ENCODE results near the gene GATM. TPM values are rescaled to one million over a fixed set of nuclear protein-coding genes. Genes with fewer than 3 reads are reported as not detected.

GATM gene
- total and polyA plus RNA-seq, 2 donors (not counting 1 experiment from before 2014, with no cell fraction given), result 0.07 to 0.17 TPM

GRCh38 chr15:45362419-45362818 is 15.9 kb downstream of the GATM start:
- no peak overlapping the region for H3K4me2 ChIP-seq (ENCODE audit: extremely low read depth, insufficient read depth, low read length)
- no peaks in the 10 kb centered on the region for H3K27me3 ChIP-seq (ENCODE audit: control insufficient read depth, insufficient read depth, low read length)
- H3K36me3 ChIP-seq (ENCODE audit: control insufficient read depth, insufficient read depth, low read length), result no peaks in the 10 kb centered on the region
- no peaks in the 10 kb centered on the region for H3K9me3 ChIP-seq (ENCODE audit: control insufficient read depth, insufficient read depth, low read depth, low read length)
- TF ChIP-seq CTCF (conservative IDR thresholded peaks at IDR 0.05 in 1 of 2, IDR thresholded peaks at IDR 0.05 in 1 of 2; ENCODE audit: low read depth in 1 of 2, low read length in 2 of 2) (no peak), EZH2 (IDR thresholded peaks at IDR 0.05; ENCODE audit: low read length, missing control alignments) (no peak)
- H3K4me1 ChIP-seq (ENCODE audit: control insufficient read depth, extremely low read depth, insufficient read depth, low read length), result no peaks in the 10 kb centered on the region
- H3K4me3 ChIP-seq (replicated peaks in 1 of 4; ENCODE audit: control extremely low read depth in 1 of 4, insufficient read depth in 1 of 4, low read depth in 3 of 4, low read length in 4 of 4), result no peak overlapping the region
- H2AFZ ChIP-seq (ENCODE audit: low read length), result no peak overlapping the region
- no peak for DNase-seq (ENCODE audit: low read depth in 2 of 2)
- no peaks in the 10 kb centered on the region for H4K20me1 ChIP-seq (ENCODE audit: control insufficient read depth, extremely low read depth, insufficient read depth, low read length)
- H3K27ac ChIP-seq (ENCODE audit: insufficient read depth, low read length), result no peak overlapping the region
- H3K79me2 ChIP-seq (ENCODE audit: control insufficient read depth, insufficient read depth, low read length), result no peaks in the 10 kb centered on the region
- H3K9ac ChIP-seq (ENCODE audit: insufficient read depth, low read length), result no peak overlapping the region

DNA sequence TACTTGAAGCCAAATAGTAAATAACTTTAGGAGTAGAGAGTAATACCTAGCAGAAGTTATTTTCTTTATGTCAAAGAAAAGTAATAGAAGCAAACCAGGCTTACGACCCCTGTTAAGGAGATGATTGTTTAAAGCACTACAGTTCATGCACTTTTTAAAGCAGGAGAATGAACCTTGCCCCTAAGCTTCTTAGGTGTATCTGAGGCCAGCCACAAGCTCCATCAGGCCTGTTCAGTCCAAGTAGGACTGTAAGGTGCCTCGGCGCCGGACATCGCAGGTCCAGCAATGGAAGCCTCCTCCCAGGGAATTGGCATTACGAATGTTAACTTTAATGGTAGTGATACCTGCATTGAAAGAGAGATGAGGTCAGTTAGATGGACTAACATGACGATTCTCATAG is 16.5 kb downstream of the GATM start:
- H2AFZ ChIP-seq (ENCODE audit: low read length), result no peak overlapping the region
- no peak for TF ChIP-seq CTCF (conservative IDR thresholded peaks at IDR 0.05 in 1 of 2, IDR thresholded peaks at IDR 0.05 in 1 of 2; ENCODE audit: low read depth in 1 of 2, low read length in 2 of 2)
- no peak for TF ChIP-seq EZH2 (IDR thresholded peaks at IDR 0.05; ENCODE audit: low read length, missing control alignments)
- no peak for DNase-seq (ENCODE audit: low read depth in 2 of 2)

GRCh38 chr15:45355860-45356259 is 22.5 kb downstream of the GATM start:
- no peak overlapping the region for H3K4me3 ChIP-seq (replicated peaks in 1 of 4; ENCODE audit: control extremely low read depth in 1 of 4, insufficient read depth in 1 of 4, low read depth in 3 of 4, low read length in 4 of 4)
- H3K9ac ChIP-seq (ENCODE audit: insufficient read depth, low read length), result no peak overlapping the region
- no peaks in the 10 kb centered on the region for H3K4me1 ChIP-seq (ENCODE audit: control insufficient read depth, extremely low read depth, insufficient read depth, low read length)
- H3K79me2 ChIP-seq (ENCODE audit: control insufficient read depth, insufficient read depth, low read length), result no peaks in the 10 kb centered on the region
- no peak overlapping the region for H3K27ac ChIP-seq (ENCODE audit: insufficient read depth, low read length)
- no peak for TF ChIP-seq CTCF (conservative IDR thresholded peaks at IDR 0.05 in 1 of 2, IDR thresholded peaks at IDR 0.05 in 1 of 2; ENCODE audit: low read depth in 1 of 2, low read length in 2 of 2)
- TF ChIP-seq EZH2 (IDR thresholded peaks at IDR 0.05; ENCODE audit: low read length, missing control alignments), result no peak
- no peaks in the 10 kb centered on the region for H3K27me3 ChIP-seq (ENCODE audit: control insufficient read depth, insufficient read depth, low read length)
- H2AFZ ChIP-seq (ENCODE audit: low read length), result no peak overlapping the region
- DNase-seq (ENCODE audit: low read depth in 2 of 2), result no peak
- H3K4me2 ChIP-seq (ENCODE audit: extremely low read depth, insufficient read depth, low read length), result no peak overlapping the region
- H4K20me1 ChIP-seq (ENCODE audit: control insufficient read depth, extremely low read depth, insufficient read depth, low read length), result no peaks in the 10 kb centered on the region
- no peaks in the 10 kb centered on the region for H3K9me3 ChIP-seq (ENCODE audit: control insufficient read depth, insufficient read depth, low read depth, low read length)
- no peaks in the 10 kb centered on the region for H3K36me3 ChIP-seq (ENCODE audit: control insufficient read depth, insufficient read depth, low read length)

More for the DNA sequence above, 16.5 kb downstream of the GATM start:
- no peaks in the 10 kb centered on the region for H3K36me3 ChIP-seq (ENCODE audit: control insufficient read depth, insufficient read depth, low read length)
- H3K9me3 ChIP-seq (ENCODE audit: control insufficient read depth, insufficient read depth, low read depth, low read length), result no peaks in the 10 kb centered on the region
- no peak overlapping the region for H3K27ac ChIP-seq (ENCODE audit: insufficient read depth, low read length)
- no peaks in the 10 kb centered on the region for H3K27me3 ChIP-seq (ENCODE audit: control insufficient read depth, insufficient read depth, low read length)
- H3K4me2 ChIP-seq (ENCODE audit: extremely low read depth, insufficient read depth, low read length), result no peak overlapping the region
- H3K4me3 ChIP-seq (replicated peaks in 1 of 4; ENCODE audit: control extremely low read depth in 1 of 4, insufficient read depth in 1 of 4, low read depth in 3 of 4, low read length in 4 of 4), result no peak overlapping the region
- no peaks in the 10 kb centered on the region for H3K4me1 ChIP-seq (ENCODE audit: control insufficient read depth, extremely low read depth, insufficient read depth, low read length)
- H4K20me1 ChIP-seq (ENCODE audit: control insufficient read depth, extremely low read depth, insufficient read depth, low read length), result no peaks in the 10 kb centered on the region
- H3K79me2 ChIP-seq (ENCODE audit: control insufficient read depth, insufficient read depth, low read length), result no peaks in the 10 kb centered on the region
- no peak overlapping the region for H3K9ac ChIP-seq (ENCODE audit: insufficient read depth, low read length)
